Ishikawa (cell line): ENCODE data around the gene MAPK1IP1L.

Experiments
- CEBPB ChIP-seq: IDR thresholded peaks from 2 replicates; pipeline ENCODE4 v1.6.1; 2012
- CREB1 ChIP-seq: IDR thresholded peaks from 2 replicates; pipeline ENCODE4 v1.6.1; 2012; ENCODE audit warnings: low read depth
- EGR1 ChIP-seq: IDR thresholded peaks from 2 replicates; pipeline ENCODE4 v1.6.1; 2012
- EP300 ChIP-seq: IDR thresholded peaks from 2 replicates; pipeline ENCODE4 v1.6.1; 2012; ENCODE audit warnings: borderline replicate concordance
- FOXM1 ChIP-seq: IDR thresholded peaks from 2 replicates; pipeline ENCODE4 v1.6.1; 2012; ENCODE audit warnings: low read depth, borderline replicate concordance
- MAX ChIP-seq: IDR thresholded peaks from 2 replicates; pipeline ENCODE4 v1.6.1; 2012
- NFIC ChIP-seq: IDR thresholded peaks from 2 replicates; pipeline ENCODE4 v1.6.1; 2012
- RAD21 ChIP-seq: IDR thresholded peaks from 2 replicates; pipeline ENCODE4 v1.6.1; 2012; ENCODE audit warnings: low read depth
- REST ChIP-seq: IDR thresholded peaks from 2 replicates; pipeline ENCODE4 v1.6.1; 2012; ENCODE audit warnings: low read depth, mild to moderate bottlenecking
- TAF1 ChIP-seq: IDR thresholded peaks from 2 replicates; pipeline ENCODE4 v1.6.1; 2012; ENCODE audit warnings: low read depth, mild to moderate bottlenecking
- TCF12 ChIP-seq: IDR thresholded peaks from 2 replicates; pipeline ENCODE4 v1.6.1; 2012; ENCODE audit warnings: low read depth
- TEAD4 ChIP-seq: IDR thresholded peaks from 2 replicates; pipeline ENCODE4 v1.6.1; 2012
- USF1 ChIP-seq: IDR thresholded peaks from 2 replicates; pipeline ENCODE4 v1.6.1; 2012
- YY1 ChIP-seq: IDR thresholded peaks from 2 replicates; pipeline ENCODE4 v1.6.1; 2012; ENCODE audit warnings: low read depth
- ZBTB7A ChIP-seq: IDR thresholded peaks from 2 replicates; pipeline ENCODE4 v1.6.1; 2012; ENCODE audit warnings: low read depth

Gene MAPK1IP1L

GRCh38 chr14:55054098-55054497 lies 2.7 kb downstream of the MAPK1IP1L start:
- no peak for TF ChIP-seq EGR1
- no peak for TF ChIP-seq CEBPB
- TF ChIP-seq EP300: no peak
- no peak for TF ChIP-seq REST
- TF ChIP-seq TEAD4: no peak
- TF ChIP-seq TCF12: no peak
- TF ChIP-seq USF1: no peak
- no peak for TF ChIP-seq YY1
- TF ChIP-seq NFIC: no peak
- TF ChIP-seq ZBTB7A: no peak
- no peak for TF ChIP-seq MAX
- TF ChIP-seq RAD21: no peak
- no peak for TF ChIP-seq TAF1
- TF ChIP-seq CREB1: no peak
- TF ChIP-seq FOXM1: no peak

- TF ChIP-seq CREB1: no peak
- no peak for TF ChIP-seq MAX
- TF ChIP-seq TCF12: no peak
- no peak for TF ChIP-seq RAD21
- TF ChIP-seq TAF1: no peak
- no peak for TF ChIP-seq YY1
- TF ChIP-seq FOXM1: no peak
- no peak for TF ChIP-seq TEAD4
- no peak for TF ChIP-seq EP300
- no peak for TF ChIP-seq NFIC
- no peak for TF ChIP-seq EGR1
- TF ChIP-seq CEBPB: no peak
- no peak for TF ChIP-seq ZBTB7A
- no peak for TF ChIP-seq USF1
- TF ChIP-seq REST: no peak
These were observed 6.5 kb downstream of the MAPK1IP1L start for GRCh38 chr14:55057919-55058318.

GRCh38 chr14:55059333-55059732 lies 7.9 kb downstream of the MAPK1IP1L start:
- TF ChIP-seq USF1: no peak
- no peak for TF ChIP-seq RAD21

GRCh38 chr14:55062517-55063351 lies 11.3 kb downstream of the MAPK1IP1L start:
- no peak for TF ChIP-seq TAF1
- TF ChIP-seq TCF12: no peak
- TF ChIP-seq REST: no peak
- TF ChIP-seq USF1: no peak
- TF ChIP-seq CEBPB: no peak
- no peak for TF ChIP-seq NFIC
- TF ChIP-seq CREB1: no peak
- TF ChIP-seq ZBTB7A: no peak
- TF ChIP-seq YY1: no peak
- TF ChIP-seq TEAD4: no peak
- no peak for TF ChIP-seq RAD21
- no peak for TF ChIP-seq MAX
- no peak for TF ChIP-seq FOXM1
- no peak for TF ChIP-seq EP300
- no peak for TF ChIP-seq EGR1
